ENCODE measurements around the gene CAP2. TPM values are rescaled to one million over a fixed set of nuclear protein-coding genes. Genes with fewer than 3 reads are reported as not detected.

CAP2 gene
- total RNA-seq, 1 donor from 2014 or later: 32.0 TPM

- no peak for DNase-seq (ENCODE audit: low spot score)
These were observed 82.3 kb downstream of the CAP2 start for GRCh38 chr6:17475606-17476244.

- DNase-seq (ENCODE audit: low spot score): no peak
These were observed 83.1 kb downstream of the CAP2 start for GRCh38 chr6:17476511-17476910.

- no peak for DNase-seq (ENCODE audit: low spot score)
These were observed 84.0 kb downstream of the CAP2 start for GRCh38 chr6:17477356-17477755.

- no peak for DNase-seq (ENCODE audit: low spot score)
These were observed 85.0 kb downstream of the CAP2 start for GRCh38 chr6:17478223-17478907.

- DNase-seq (ENCODE audit: low spot score): no peak
These were observed 85.6 kb downstream of the CAP2 start for GRCh38 chr6:17478946-17479345.

- no peak for DNase-seq (ENCODE audit: low spot score)
These were observed 87.1 kb downstream of the CAP2 start for GRCh38 chr6:17480476-17480875.

- no peak for DNase-seq (ENCODE audit: low spot score)
These were observed 89.3 kb downstream of the CAP2 start for GRCh38 chr6:17482711-17483110.

GRCh38 chr6:17483391-17484016, 90.1 kb downstream of the CAP2 start:
- no peak for DNase-seq (ENCODE audit: low spot score)

- no peak for DNase-seq (ENCODE audit: low spot score)
These were observed 90.9 kb downstream of the CAP2 start for GRCh38 chr6:17484201-17484849.

- DNase-seq (ENCODE audit: low spot score): no peak
These were observed 91.8 kb downstream of the CAP2 start for GRCh38 chr6:17485181-17485580.

- no peak for DNase-seq (ENCODE audit: low spot score)
These were observed 92.6 kb downstream of the CAP2 start for GRCh38 chr6:17485946-17486345.

- DNase-seq (ENCODE audit: low spot score): no peak
These were observed 93.3 kb downstream of the CAP2 start for GRCh38 chr6:17486680-17487079.

- no peak for DNase-seq (ENCODE audit: low spot score)
These were observed 97.3 kb downstream of the CAP2 start for GRCh38 chr6:17490724-17491123.

GRCh38 chr6:17491416-17492142, 98.2 kb downstream of the CAP2 start:
- no peak for DNase-seq (ENCODE audit: low spot score)

GRCh38 chr6:17492350-17492749, 99.0 kb downstream of the CAP2 start:
- no peak for DNase-seq (ENCODE audit: low spot score)

GRCh38 chr6:17493286-17493685, 99.9 kb downstream of the CAP2 start:
- no peak for DNase-seq (ENCODE audit: low spot score)

GRCh38 chr6:17494177-17494576, 100.8 kb downstream of the CAP2 start:
- DNase-seq (ENCODE audit: low spot score): no peak

- no peak for DNase-seq (ENCODE audit: low spot score)
These were observed 101.5 kb downstream of the CAP2 start for GRCh38 chr6:17494919-17495318.

GRCh38 chr6:17497535-17498095, 104.2 kb downstream of the CAP2 start:
- no peak for DNase-seq (ENCODE audit: low spot score)

- DNase-seq (ENCODE audit: low spot score): no peak
These were observed 108.0 kb downstream of the CAP2 start for GRCh38 chr6:17501442-17501841.

- DNase-seq (ENCODE audit: low spot score): peak; percentile 17
These were observed 108.7 kb downstream of the CAP2 start for GRCh38 chr6:17501982-17502704.
